LNCAP (cell line): ENCODE measurements around the gene ATXN7L1.

Experiments
- TF ChIP-seq, protein P1 (sequence below): fragments of 450-650 bp; IDR thresholded peaks from 2 replicates; pipeline ENCODE4 v1.5.1; 2017; ENCODE audit warnings: mild to moderate bottlenecking

Gene ATXN7L1

DNA sequence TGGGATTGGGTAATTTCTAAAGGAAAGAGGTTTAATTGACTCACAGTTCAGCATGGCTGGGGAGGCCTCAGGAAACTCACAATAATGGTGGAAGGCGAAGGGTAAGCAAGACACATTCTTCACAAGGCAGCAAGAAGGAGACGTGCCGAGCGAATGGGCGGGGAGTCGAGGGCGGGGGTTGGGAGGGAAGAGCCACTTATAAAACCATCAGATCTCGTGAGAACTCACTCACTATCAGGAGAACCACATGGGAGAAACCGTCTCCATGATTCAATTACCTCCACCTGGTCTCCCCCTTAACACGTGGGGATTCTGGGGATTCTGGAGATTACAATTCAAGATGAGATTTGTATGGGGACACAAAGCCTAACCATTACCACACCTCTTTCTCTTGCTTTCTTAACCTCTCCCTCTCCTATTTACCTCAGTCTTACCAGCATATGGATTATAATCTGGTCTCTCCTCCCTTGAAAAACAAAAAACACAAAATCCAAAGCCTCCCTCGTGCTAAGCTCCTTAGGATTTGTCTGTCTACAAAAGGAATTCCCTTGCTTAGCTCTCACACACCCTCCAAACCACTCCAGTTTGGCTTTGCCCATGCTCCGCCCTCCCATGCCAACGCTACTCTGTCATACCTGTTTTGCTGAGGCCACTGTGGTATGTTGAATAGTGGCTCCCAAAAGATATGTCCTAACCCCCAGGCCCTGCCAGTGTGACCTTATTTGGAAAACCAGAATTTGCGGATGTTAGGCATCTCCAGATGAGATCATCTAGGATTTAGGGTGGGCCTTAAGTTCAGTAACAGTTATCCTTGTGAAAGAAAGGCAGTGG is 275.5 kb downstream of the ATXN7L1 start:
- TF ChIP-seq, protein P1, sequence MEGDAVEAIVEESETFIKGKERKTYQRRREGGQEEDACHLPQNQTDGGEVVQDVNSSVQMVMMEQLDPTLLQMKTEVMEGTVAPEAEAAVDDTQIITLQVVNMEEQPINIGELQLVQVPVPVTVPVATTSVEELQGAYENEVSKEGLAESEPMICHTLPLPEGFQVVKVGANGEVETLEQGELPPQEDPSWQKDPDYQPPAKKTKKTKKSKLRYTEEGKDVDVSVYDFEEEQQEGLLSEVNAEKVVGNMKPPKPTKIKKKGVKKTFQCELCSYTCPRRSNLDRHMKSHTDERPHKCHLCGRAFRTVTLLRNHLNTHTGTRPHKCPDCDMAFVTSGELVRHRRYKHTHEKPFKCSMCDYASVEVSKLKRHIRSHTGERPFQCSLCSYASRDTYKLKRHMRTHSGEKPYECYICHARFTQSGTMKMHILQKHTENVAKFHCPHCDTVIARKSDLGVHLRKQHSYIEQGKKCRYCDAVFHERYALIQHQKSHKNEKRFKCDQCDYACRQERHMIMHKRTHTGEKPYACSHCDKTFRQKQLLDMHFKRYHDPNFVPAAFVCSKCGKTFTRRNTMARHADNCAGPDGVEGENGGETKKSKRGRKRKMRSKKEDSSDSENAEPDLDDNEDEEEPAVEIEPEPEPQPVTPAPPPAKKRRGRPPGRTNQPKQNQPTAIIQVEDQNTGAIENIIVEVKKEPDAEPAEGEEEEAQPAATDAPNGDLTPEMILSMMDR = no peak

DNA sequence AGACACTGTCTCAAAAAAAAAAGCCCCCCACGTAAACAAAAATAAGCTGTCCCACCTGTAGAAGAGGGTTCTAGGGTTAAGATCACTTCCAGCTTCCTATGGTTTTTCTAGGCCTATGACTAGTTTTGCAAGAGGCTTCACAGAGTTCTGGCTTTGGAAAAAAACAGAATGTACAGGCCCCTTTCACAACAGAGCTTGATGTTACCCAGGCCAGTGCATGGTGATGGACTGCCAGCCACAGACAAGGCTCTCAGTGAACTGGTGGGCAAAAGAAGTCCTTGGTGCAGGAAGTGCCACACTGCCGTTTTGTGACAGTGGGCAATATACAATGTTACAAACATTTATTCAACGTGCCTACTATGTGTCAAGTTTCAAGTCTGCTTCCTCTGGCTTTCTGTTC is 276.8 kb downstream of the ATXN7L1 start:
- TF ChIP-seq, protein P1 = no peak

DNA sequence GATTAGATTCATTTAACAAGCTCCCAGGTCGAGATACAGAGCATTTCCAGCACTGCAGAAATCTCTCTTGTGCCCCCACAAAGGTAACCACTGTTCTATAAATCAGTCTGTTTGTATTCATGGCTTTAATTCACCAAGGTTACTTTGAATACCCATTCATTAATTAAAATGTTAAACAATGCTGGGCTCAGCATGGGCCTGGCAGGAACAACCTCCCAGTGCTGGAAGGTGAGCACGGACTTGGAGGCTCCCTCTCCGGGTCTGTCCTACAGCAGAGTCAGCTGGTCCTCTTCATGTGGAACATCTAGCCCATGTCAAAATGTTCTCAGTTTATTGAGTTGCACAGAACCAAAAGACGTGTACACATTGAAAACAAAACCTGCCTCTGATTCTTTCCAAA is 279.5 kb downstream of the ATXN7L1 start:
- TF ChIP-seq, protein P1 = no peak

DNA sequence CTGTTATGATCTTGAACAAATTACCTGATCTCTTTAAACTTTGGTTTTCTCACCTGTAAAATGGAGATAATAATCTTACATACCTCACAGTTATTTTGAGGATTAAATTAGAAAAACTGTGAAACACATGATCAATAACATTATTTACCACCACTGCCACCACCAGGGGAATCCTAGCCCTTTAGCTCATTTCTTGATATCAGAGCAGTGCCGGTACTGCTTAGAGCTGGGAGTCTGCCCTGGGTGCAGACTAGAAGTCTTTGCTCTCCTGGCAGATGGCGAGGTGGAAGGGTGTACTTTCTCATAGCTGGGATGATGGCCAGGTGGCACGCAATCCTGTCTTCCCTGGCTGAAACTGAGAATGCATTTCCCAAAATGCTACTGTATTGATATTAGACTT is 282.4 kb downstream of the ATXN7L1 start:
- TF ChIP-seq, protein P1 = peak; percentile 44; the same call in 1 of the 2 replicates

DNA sequence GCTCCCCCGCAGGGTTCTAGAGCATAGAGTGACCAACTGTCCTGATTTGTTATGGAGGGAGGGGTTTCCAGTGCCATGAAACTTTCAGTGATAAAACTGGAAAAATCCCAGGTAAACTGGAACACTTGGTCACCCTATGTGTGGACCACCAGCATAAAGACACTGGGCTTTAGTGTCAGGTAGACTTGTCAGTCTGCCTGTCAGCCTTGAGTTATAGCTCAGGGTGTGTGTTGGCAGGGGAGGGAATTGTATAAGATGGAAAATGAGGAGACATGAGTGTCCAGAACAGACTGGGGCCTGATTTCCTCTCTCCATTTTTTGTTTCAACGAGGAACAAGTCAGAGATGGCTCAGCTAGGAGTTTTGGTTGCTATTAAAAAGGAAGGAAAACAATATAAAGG is 284.9 kb downstream of the ATXN7L1 start:
- TF ChIP-seq, protein P1 = no peak

DNA sequence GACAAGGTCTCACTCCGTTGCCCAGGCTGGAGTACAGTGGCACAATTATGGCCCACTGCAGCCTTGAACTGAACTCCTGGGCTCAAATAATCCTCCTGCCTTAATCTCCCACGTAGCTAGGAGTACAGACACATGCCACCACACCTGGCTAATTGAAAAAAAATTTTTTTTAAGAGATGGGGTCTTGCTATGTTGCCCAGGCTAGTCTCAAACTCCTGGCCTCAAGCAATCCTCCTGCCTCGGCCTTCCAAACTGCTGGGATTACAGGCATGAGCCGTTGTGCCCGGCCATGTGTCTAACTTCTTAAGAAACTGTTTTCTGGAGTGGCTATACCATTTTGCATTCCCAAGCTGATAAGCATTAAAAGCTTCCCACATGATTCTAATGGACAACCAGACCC is 285.6 kb downstream of the ATXN7L1 start:
- TF ChIP-seq, protein P1 = no peak

DNA sequence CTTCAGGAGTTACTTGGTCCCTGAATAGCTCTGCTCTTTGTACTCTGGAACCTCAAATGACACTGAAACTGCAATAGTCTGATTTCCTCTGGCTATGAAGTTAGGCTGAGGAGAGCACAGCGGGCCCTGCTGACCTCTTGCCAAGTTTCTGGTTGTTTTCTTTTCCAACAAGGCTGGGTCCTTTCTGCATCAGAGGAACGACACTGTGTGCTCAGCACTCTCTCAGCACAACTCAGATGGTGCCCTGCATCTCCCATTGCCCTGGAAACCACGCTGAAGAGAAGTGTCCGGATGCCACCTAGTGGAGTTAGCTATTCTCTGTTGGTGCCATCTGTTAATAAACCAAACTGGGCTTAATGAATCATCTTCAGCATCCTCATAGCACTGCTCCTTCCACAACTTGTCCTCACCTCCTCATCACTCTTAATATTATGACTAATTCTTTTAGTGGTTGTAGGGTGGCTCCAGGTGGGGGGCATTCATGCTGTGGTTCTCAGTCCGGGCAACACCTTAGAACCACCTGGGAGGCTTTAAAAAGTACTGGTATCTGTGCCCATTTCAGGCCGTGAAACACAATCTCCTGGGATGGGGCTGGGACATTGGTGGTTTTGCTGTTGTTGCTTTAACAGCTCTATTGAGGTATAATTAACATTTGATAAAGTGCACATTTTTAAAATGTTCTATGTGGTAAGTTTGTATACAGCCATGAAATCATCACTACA is 286.9 kb downstream of the ATXN7L1 start:
- TF ChIP-seq, protein P1 = peak; percentile 86
